Measurements from ENCODE around the gene RELB.

DNA sequence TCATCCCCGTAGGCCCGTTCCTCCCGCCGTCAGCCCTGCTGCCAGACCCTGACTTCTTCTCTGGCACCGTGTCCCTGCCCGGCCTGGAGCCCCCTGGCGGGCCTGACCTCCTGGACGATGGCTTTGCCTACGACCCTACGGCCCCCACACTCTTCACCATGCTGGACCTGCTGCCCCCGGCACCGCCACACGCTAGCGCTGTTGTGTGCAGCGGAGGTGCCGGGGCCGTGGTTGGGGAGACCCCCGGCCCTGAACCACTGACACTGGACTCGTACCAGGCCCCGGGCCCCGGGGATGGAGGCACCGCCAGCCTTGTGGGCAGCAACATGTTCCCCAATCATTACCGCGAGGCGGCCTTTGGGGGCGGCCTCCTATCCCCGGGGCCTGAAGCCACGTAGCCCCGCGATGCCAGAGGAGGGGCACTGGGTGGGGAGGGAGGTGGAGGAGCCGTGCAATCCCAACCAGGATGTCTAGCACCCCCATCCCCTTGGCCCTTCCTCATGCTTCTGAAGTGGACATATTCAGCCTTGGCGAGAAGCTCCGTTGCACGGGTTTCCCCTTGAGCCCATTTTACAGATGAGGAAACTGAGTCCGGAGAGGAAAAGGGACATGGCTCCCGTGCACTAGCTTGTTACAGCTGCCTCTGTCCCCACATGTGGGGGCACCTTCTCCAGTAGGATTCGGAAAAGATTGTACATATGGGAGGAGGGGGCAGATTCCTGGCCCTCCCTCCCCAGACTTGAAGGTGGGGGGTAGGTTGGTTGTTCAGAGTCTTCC lies 36.3 kb downstream of the RELB start:
- TF ChIP-seq POLR2AphosphoS5 (IDR thresholded peaks at IDR 0.05; ENCODE audit: borderline replicate concordance, low read depth, low read length) (no peak), FOXP2 (optimal IDR thresholded peaks at IDR 0.05; ENCODE audit: control extremely low read depth, extremely low read length, insufficient read depth) (no peak), EZH2 (IDR thresholded peaks at IDR 0.05) (no peak)
